Measurements from ENCODE around the gene RASSF3.

- TF ChIP-seq ZBTB40 (IDR thresholded peaks at IDR 0.05; ENCODE audit: borderline replicate concordance) (no peak), CHD2 (IDR thresholded peaks at IDR 0.05; ENCODE audit: borderline replicate concordance, low read depth, low read length) (no peak), NKRF (conservative IDR thresholded peaks at IDR 0.05) (no peak), EZH2 (IDR thresholded peaks at IDR 0.05; ENCODE audit: borderline replicate concordance, control insufficient read depth, low read depth, low read length) (no peak), KDM1A (IDR thresholded peaks at IDR 0.05; ENCODE audit: borderline replicate concordance) (no peak), SRF (IDR thresholded peaks at IDR 0.05; ENCODE audit: low read depth in 2 of 2, low read length in 2 of 2) (no peak), POLR2A (IDR thresholded peaks at IDR 0.05; ENCODE audit: low read depth, low read length) (no peak), CTCF (IDR thresholded peaks at IDR 0.05 in 2 of 3, conservative IDR thresholded peaks at IDR 0.05 in 1 of 3; ENCODE audit: control insufficient read depth in 2 of 3, extremely low read depth in 1 of 3, insufficient read depth in 1 of 3, low read depth in 3 of 3, low read length in 3 of 3) (no peak), POLR2AphosphoS2 (IDR thresholded peaks at IDR 0.05; ENCODE audit: low read depth, low read length) (no peak), ZBTB11 (CRISPR knock-in tag; IDR thresholded peaks at IDR 0.05) (no peak)
Measured at GRCh38 chr12:64655141-64655540, 44.8 kb downstream of the RASSF3 start.
